ENCODE results near the gene CASZ1. TPM values are rescaled to one million over a fixed set of nuclear protein-coding genes. Genes with fewer than 3 reads are reported as not detected.

Gene CASZ1
- total and polyA plus RNA-seq, 2 donors (not counting 3 experiments of a cell fraction or from before 2014, with no cell fraction given): 1.5 to 5.2 TPM

DNA sequence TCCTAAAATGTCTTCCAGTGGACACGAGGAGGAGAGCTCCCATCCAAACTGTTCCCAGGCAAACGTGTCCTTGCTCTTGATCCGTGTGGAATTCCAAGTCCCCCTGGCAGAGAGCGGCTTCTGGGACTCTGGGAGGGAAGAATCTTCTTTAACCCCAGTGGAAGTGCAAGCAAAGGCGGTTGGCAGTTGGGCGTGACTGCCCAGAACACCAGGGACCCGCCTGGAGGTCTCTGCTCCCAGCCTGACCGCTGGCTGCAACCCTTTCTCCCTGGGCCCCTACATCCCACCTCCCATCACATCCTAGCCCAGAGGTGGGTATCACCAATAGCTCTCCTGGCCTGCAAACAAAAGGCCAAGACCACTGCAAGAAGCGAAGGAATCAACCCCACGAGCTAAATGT lies 17.8 kb downstream of the CASZ1 start:
- no peaks in the 10 kb centered on the region for H3K9me3 ChIP-seq (replicated peaks; ENCODE audit: control insufficient read depth, insufficient read depth, low read length)
- DNase-seq (ENCODE audit: low read depth, low spot score): no peak
- ChIA-PET POLR2A (no interaction called here), CTCF (no interaction called here)
- no peak overlapping the region for H3K27ac ChIP-seq (ENCODE audit: insufficient read depth, low read depth, low read length)
- intact Hi-C loops (cut with micrococcal nuclease) (no loop called here), dilution Hi-C loops (cut with MboI; ENCODE audit: extremely low pct_ligation_motif_present, low sequenced_read_pairs) (no loop called here)
- H3K79me2 ChIP-seq (ENCODE audit: control insufficient read depth, insufficient read depth, low read length): no peaks in the 10 kb centered on the region
- H3K4me2 ChIP-seq (ENCODE audit: insufficient read depth, low read length): no peak overlapping the region
- H3K27me3 ChIP-seq (ENCODE audit: control insufficient read depth in 2 of 2, insufficient read depth in 2 of 2, low read length in 2 of 2): no peaks in the 10 kb centered on the region
- no peak overlapping the region for H2AFZ ChIP-seq (ENCODE audit: low read depth, low read length)
- H3K9me1 ChIP-seq (replicated peaks; ENCODE audit: control insufficient read depth, extremely low read depth, insufficient read depth, low read length): no peaks in the 10 kb centered on the region
- FAIRE-seq: no peak
- no peaks in the 10 kb centered on the region for H4K20me1 ChIP-seq (replicated peaks; ENCODE audit: control insufficient read depth, extremely low read depth, insufficient read depth, low read length)
- TF ChIP-seq, protein P1, sequence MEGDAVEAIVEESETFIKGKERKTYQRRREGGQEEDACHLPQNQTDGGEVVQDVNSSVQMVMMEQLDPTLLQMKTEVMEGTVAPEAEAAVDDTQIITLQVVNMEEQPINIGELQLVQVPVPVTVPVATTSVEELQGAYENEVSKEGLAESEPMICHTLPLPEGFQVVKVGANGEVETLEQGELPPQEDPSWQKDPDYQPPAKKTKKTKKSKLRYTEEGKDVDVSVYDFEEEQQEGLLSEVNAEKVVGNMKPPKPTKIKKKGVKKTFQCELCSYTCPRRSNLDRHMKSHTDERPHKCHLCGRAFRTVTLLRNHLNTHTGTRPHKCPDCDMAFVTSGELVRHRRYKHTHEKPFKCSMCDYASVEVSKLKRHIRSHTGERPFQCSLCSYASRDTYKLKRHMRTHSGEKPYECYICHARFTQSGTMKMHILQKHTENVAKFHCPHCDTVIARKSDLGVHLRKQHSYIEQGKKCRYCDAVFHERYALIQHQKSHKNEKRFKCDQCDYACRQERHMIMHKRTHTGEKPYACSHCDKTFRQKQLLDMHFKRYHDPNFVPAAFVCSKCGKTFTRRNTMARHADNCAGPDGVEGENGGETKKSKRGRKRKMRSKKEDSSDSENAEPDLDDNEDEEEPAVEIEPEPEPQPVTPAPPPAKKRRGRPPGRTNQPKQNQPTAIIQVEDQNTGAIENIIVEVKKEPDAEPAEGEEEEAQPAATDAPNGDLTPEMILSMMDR (IDR thresholded peaks at IDR 0.05; ENCODE audit: extremely low read depth in 1 of 2, insufficient read depth in 1 of 2, low read depth in 1 of 2, low read length in 2 of 2): no peak
- TF ChIP-seq POLR2AphosphoS5 (IDR thresholded peaks at IDR 0.05; ENCODE audit: insufficient read depth, low read depth, low read length) (no peak), FOS (IDR thresholded peaks at IDR 0.05; ENCODE audit: borderline replicate concordance, insufficient read depth, low read length) (no peak), POLR2A (IDR thresholded peaks at IDR 0.05; ENCODE audit: low read depth, low read length) (no peak), EZH2 (IDR thresholded peaks at IDR 0.05; ENCODE audit: borderline replicate concordance, low read depth, low read length, severe bottlenecking) (no peak), GATA2 (IDR thresholded peaks at IDR 0.05; ENCODE audit: insufficient read depth, insufficient read length, low read depth, low read length) (no peak), MYC (IDR thresholded peaks at IDR 0.05; ENCODE audit: low read depth, low read length) (no peak), JUN (IDR thresholded peaks at IDR 0.05; ENCODE audit: borderline replicate concordance, insufficient read depth, insufficient read length, low read depth) (no peak)
- TF ChIP-seq, protein P2, sequence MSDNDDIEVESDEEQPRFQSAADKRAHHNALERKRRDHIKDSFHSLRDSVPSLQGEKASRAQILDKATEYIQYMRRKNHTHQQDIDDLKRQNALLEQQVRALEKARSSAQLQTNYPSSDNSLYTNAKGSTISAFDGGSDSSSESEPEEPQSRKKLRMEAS (IDR thresholded peaks at IDR 0.05; ENCODE audit: insufficient read depth, insufficient read length): no peak
- H3K4me3 ChIP-seq (replicated peaks in 1 of 3; ENCODE audit: insufficient read depth in 1 of 3, low read depth in 1 of 3, low read length in 3 of 3): no peak overlapping the region
- H3K4me1 ChIP-seq (ENCODE audit: control insufficient read depth, extremely low read depth, insufficient read depth, low read length): no peaks in the 10 kb centered on the region
- H3K9ac ChIP-seq (replicated peaks; ENCODE audit: extremely low read depth, insufficient read depth, low read length): no peak overlapping the region
- H3K36me3 ChIP-seq (ENCODE audit: control insufficient read depth in 2 of 2, extremely low read depth in 1 of 2, insufficient read depth in 2 of 2, low read length in 2 of 2): no peaks in the 10 kb centered on the region
- BruUV-seq (replicated peaks): no TSS peak
